Neuronal stem cell (in vitro differentiated cells): Measurements from ENCODE around the gene KLC4.

Experiments used
- DNase-seq: peaks from one replicate; pipeline ENCODE4 v3.0.0-alpha.2; 2013; ENCODE audit warnings: low spot score
- H2AFZ ChIP-seq: one replicate; pipeline ENCODE4 v1.6.1; 2013; ENCODE audit warnings: mild to moderate bottlenecking, low read length, inconsistent platforms
- H2AK5ac ChIP-seq: 2 replicates; pipeline ENCODE4 v1.6.1; 2013; ENCODE audit warnings: low read depth, mild to moderate bottlenecking, inconsistent platforms, low read length, moderate library complexity, mixed read lengths
- H2BK120ac ChIP-seq: 2 replicates; pipeline ENCODE4 v1.6.1; 2013; ENCODE audit warnings: low read depth, mild to moderate bottlenecking, inconsistent platforms, low read length, moderate library complexity, mixed read lengths
- H2BK12ac ChIP-seq: one replicate; pipeline ENCODE4 v1.6.1; 2013; ENCODE audit warnings: low read length, inconsistent platforms
- H2BK15ac ChIP-seq: 2 replicates; pipeline ENCODE4 v1.6.1; 2013; ENCODE audit warnings: mild to moderate bottlenecking, low read length, inconsistent platforms, mixed read lengths
- H2BK5ac ChIP-seq: one replicate; pipeline ENCODE4 v1.6.1; 2013; ENCODE audit warnings: inconsistent platforms, mild to moderate bottlenecking, low read length, moderate library complexity
- H3K14ac ChIP-seq: one replicate; pipeline ENCODE4 v1.6.1; 2013; ENCODE audit warnings: low read length, inconsistent platforms
- H3K18ac ChIP-seq: 2 replicates; pipeline ENCODE4 v1.6.1; 2013; ENCODE audit warnings: low read length, inconsistent platforms
- H3K23ac ChIP-seq: 2 replicates; pipeline ENCODE4 v1.6.1; 2013; ENCODE audit warnings: low read depth, mild to moderate bottlenecking, mixed read lengths, low read length, inconsistent platforms; ENCODE audit not compliant: poor library complexity
- H3K27ac ChIP-seq: replicated peaks from 3 replicates; pipeline ENCODE4 v1.5.1; 2013; ENCODE audit warnings: low read length, inconsistent platforms
- H3K27me3 ChIP-seq, 3 experiments: 2 replicates each; pipeline ENCODE4 v1.6.1; 2013; ENCODE audit warnings: low read length in 3 of 3, mild to moderate bottlenecking in 2 of 3, inconsistent platforms in 1 of 3, low read depth in 1 of 3, mixed read lengths in 1 of 3, moderate library complexity in 1 of 3; ENCODE audit not compliant: control insufficient read depth in 3 of 3, insufficient read depth in 3 of 3
- H3K36me3 ChIP-seq, 2 donors: replicated peaks in 1 of 2; 2 replicates each; pipeline ENCODE4 v1.6.1; 2013; ENCODE audit warnings: low read length in 2 of 2; ENCODE audit not compliant: control insufficient read depth in 2 of 2, insufficient read depth in 2 of 2
- H3K4ac ChIP-seq: 2 replicates; pipeline ENCODE4 v1.6.1; 2013; ENCODE audit warnings: inconsistent platforms, mild to moderate bottlenecking, low read length, moderate library complexity
- H3K4me1 ChIP-seq, 2 donors: 1 replicate in 1 of 2; 2 replicates in 1 of 2; pipeline ENCODE4 v1.6.1; 2013; ENCODE audit warnings: low read length in 2 of 2, low read depth in 1 of 2; ENCODE audit not compliant: control insufficient read depth in 2 of 2, insufficient read depth in 1 of 2
- H3K4me2 ChIP-seq: one replicate; pipeline ENCODE4 v1.6.1; 2013; ENCODE audit warnings: mild to moderate bottlenecking, low read length, inconsistent platforms; ENCODE audit not compliant: insufficient read depth, poor library complexity, severe bottlenecking
- H3K4me3 ChIP-seq, 2 donors: 2 replicates each; pipeline ENCODE4 v1.5.1; 2013; ENCODE audit warnings: low read length in 2 of 2, mild to moderate bottlenecking in 2 of 2, inconsistent platforms in 1 of 2, moderate library complexity in 1 of 2
- H3K79me1 ChIP-seq: one replicate; pipeline ENCODE4 v1.6.1; 2013; ENCODE audit warnings: low read depth, mild to moderate bottlenecking, inconsistent platforms, low read length, moderate library complexity
- H3K9ac ChIP-seq: one replicate; pipeline ENCODE4 v1.6.1; 2013; ENCODE audit warnings: mild to moderate bottlenecking, low read depth, low read length, inconsistent platforms; ENCODE audit not compliant: poor library complexity
- H3K9me3 ChIP-seq, 2 donors: replicated peaks in 1 of 2; 2 replicates each; pipeline versions ENCODE3 to v1.6.1; 2013; ENCODE audit warnings: low read length in 2 of 2, mild to moderate bottlenecking in 2 of 2, inconsistent platforms in 1 of 2, low read depth in 1 of 2, mixed read lengths in 1 of 2, moderate library complexity in 1 of 2; ENCODE audit not compliant: control insufficient read depth in 2 of 2, insufficient read depth in 1 of 2
- H4K8ac ChIP-seq: one replicate; pipeline ENCODE4 v1.6.1; 2013; ENCODE audit warnings: low read depth, mild to moderate bottlenecking, inconsistent platforms, low read length, moderate library complexity
- H4K91ac ChIP-seq: one replicate; pipeline ENCODE4 v1.6.1; 2013; ENCODE audit warnings: low read length, low read depth, mild to moderate bottlenecking, inconsistent platforms; ENCODE audit not compliant: poor library complexity
- WGBS, 2 donors: extraction: QIAGEN DNeasy Blood & Tissue Kit; methylation state at CpG; one replicate each; pipeline ENCODE4 v1.1.7; 2013; ENCODE audit warnings: missing lambda C conversion rate in 2 of 2, mixed read lengths in 1 of 2; ENCODE audit not compliant: insufficient read length in 2 of 2, insufficient replicate concordance in 1 of 2; ENCODE audit errors: extremely low coverage in 2 of 2; 5-methylcytosine and 5-hydroxymethylcytosine counted together

The KLC4 gene

GRCh38 chr6:43082806-43083655 lies 23.6 kb downstream of the KLC4 start:
- Histone ChIP-seq H2AFZ (no peak overlapping the region), H2BK15ac (no peak overlapping the region), H3K9ac (no peak overlapping the region), H3K79me1 (peaks cover 3% of the 10 kb centered on the region), H3K27me3 (no peaks in the 10 kb centered on the region), H3K9me3 (no peaks in the 10 kb centered on the region), H2AK5ac (no peak overlapping the region), H2BK120ac (no peak overlapping the region), H3K27ac (no peak overlapping the region), H3K4me3 (no peak overlapping the region), H3K4me2 (no peak overlapping the region), H3K4me1 (peaks cover 0 to 4% of the 10 kb centered on the region in 2 donors), H3K14ac (no peak overlapping the region), H2BK5ac (no peak overlapping the region), H3K4ac (no peak overlapping the region), H2BK12ac (no peak overlapping the region), H3K36me3 (no peaks in the 10 kb centered on the region), H4K8ac (no peak overlapping the region), H4K91ac (no peak overlapping the region), H3K18ac (no peak overlapping the region), H3K23ac (peak overlapping the region; percentile 90)
- WGBS, 2 donors, result no CpG with 5 or more reads among the region's 13 CpGs
- no peak for DNase-seq

GRCh38 chr6:43086022-43086658 lies 26.7 kb downstream of the KLC4 start:
- no peaks in the 10 kb centered on the region for H3K27me3 ChIP-seq
- H4K8ac ChIP-seq, result no peak overlapping the region
- WGBS, 2 donors, result no CpG with 5 or more reads among the region's 8 CpGs

GRCh38 chr6:43088654-43089056 lies 29.2 kb downstream of the KLC4 start:
- Histone ChIP-seq H2BK12ac (no peak overlapping the region), H3K18ac (no peak overlapping the region), H3K27ac (no peak overlapping the region), H3K4me1 (peaks cover 29 to 33% of the 10 kb centered on the region in 2 donors), H2BK120ac (no peak overlapping the region), H3K4ac (no peak overlapping the region), H3K23ac (no peak overlapping the region), H3K9ac (no peak overlapping the region), H3K4me2 (no peak overlapping the region), H3K27me3 (no peaks in the 10 kb centered on the region), H4K91ac (no peak overlapping the region), H4K8ac (no peak overlapping the region), H2BK15ac (no peak overlapping the region), H2AFZ (no peak overlapping the region), H2BK5ac (no peak overlapping the region), H3K9me3 (no peaks in the 10 kb centered on the region), H3K36me3 (no peaks in the 10 kb centered on the region), H2AK5ac (peak overlapping the region; percentile 6), H3K4me3 (no peak overlapping the region), H3K79me1 (peaks cover 4% of the 10 kb centered on the region), H3K14ac (peak overlapping the region; percentile 39)
- no peak for DNase-seq
- no CpG with 5 or more reads among the region's 4 CpGs for WGBS, 2 donors

More at GRCh38 chr6:43086022-43086658, 26.7 kb downstream of the KLC4 start:
- DNase-seq, result no peak
- H2BK12ac ChIP-seq, result no peak overlapping the region
- H4K91ac ChIP-seq, result no peak overlapping the region
- H3K79me1 ChIP-seq, result peaks cover 6% of the 10 kb centered on the region
- no peak overlapping the region for H3K23ac ChIP-seq
- H3K9me3 ChIP-seq, result no peaks in the 10 kb centered on the region
- H2BK120ac ChIP-seq, result no peak overlapping the region
- H3K4me3 ChIP-seq, result no peak overlapping the region
- H3K27ac ChIP-seq, result no peak overlapping the region
- no peak overlapping the region for H3K4ac ChIP-seq
- no peak overlapping the region for H3K18ac ChIP-seq
- no peak overlapping the region for H2AFZ ChIP-seq
- no peak overlapping the region for H3K4me2 ChIP-seq
- H2BK15ac ChIP-seq, result no peak overlapping the region
- no peaks in the 10 kb centered on the region for H3K36me3 ChIP-seq
- peak overlapping the region; percentile 13 for H3K9ac ChIP-seq
- no peak overlapping the region for H3K14ac ChIP-seq
- H2AK5ac ChIP-seq, result no peak overlapping the region
- H3K4me1 ChIP-seq, result peaks cover 24 to 25% of the 10 kb centered on the region in 2 donors
- no peak overlapping the region for H2BK5ac ChIP-seq

GRCh38 chr6:43089467-43089866 lies 30.0 kb downstream of the KLC4 start:
- H2AK5ac ChIP-seq, result no peak overlapping the region
- no peak overlapping the region for H3K4me3 ChIP-seq
- H2BK120ac ChIP-seq, result no peak overlapping the region
- H3K14ac ChIP-seq, result no peak overlapping the region
- H3K36me3 ChIP-seq, result no peaks in the 10 kb centered on the region
- no peak overlapping the region for H3K23ac ChIP-seq
- H2BK12ac ChIP-seq, result no peak overlapping the region
- H3K79me1 ChIP-seq, result peaks cover 4% of the 10 kb centered on the region
- no peak overlapping the region for H2BK5ac ChIP-seq
- no peak overlapping the region for H2BK15ac ChIP-seq
- H3K27ac ChIP-seq, result peak overlapping the region; percentile 23
- H3K4me1 ChIP-seq, result peaks cover 30 to 36% of the 10 kb centered on the region in 2 donors
- H2AFZ ChIP-seq, result no peak overlapping the region
- H3K27me3 ChIP-seq, result no peaks in the 10 kb centered on the region
- no peak overlapping the region for H4K91ac ChIP-seq
- H3K4ac ChIP-seq, result no peak overlapping the region
- H4K8ac ChIP-seq, result no peak overlapping the region
- DNase-seq, result no peak
- H3K18ac ChIP-seq, result peak overlapping the region; percentile 53
- H3K4me2 ChIP-seq, result no peak overlapping the region
- WGBS, 2 donors, result no CpG with 5 or more reads among the region's 4 CpGs
- no peak overlapping the region for H3K9ac ChIP-seq
- no peaks in the 10 kb centered on the region for H3K9me3 ChIP-seq
